HT1080 (cell line): Measurements from ENCODE around the gene PI4KA. TPM values are rescaled to one million over a fixed set of nuclear protein-coding genes. Genes with fewer than 3 reads are reported as not detected.
"Not testable (repeated sequence)": the region's sequence is repeated elsewhere in the genome, so short reads cannot be mapped to it uniquely, and the experiment has no call there.

Experiments used
- DNase-seq: peaks from one replicate; pipeline ENCODE4 v3.0.0-alpha.2; 2015; ENCODE audit warnings: low read depth
- total RNA-seq: library from RNA; depleted of rRNA; stranded (reverse); fragments of >200 nt; shearing (Covaris generic); gene quantifications from 2 replicates; pipeline ENCODE4 v1.2.3, GENCODE V29; 2014; rRNA removed

The PI4KA gene
- total RNA-seq, 1 experiment from 2014 or later = 35.9 TPM

DNA sequence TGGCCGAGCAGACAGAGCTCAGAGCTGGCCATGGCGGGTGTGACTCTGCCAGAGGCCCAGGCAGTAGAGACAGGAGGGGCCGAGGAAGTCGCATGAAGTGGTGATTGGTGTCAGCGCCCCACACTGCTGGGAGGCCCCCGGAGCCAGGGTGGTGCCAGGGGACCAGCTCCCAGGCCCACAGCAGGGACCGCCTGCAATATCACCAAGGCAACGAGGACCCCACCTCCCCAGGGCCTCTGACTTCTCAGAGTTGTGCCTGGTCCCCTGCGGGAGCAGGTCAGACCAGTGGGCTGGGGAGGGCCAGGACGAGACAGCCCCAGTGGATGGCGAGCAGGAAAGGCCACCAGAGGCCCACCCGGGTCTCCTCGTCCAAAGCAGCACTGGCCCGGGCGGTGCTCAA is 189.1 kb downstream of the PI4KA start:
- not testable (repeated sequence) for DNase-seq

DNA sequence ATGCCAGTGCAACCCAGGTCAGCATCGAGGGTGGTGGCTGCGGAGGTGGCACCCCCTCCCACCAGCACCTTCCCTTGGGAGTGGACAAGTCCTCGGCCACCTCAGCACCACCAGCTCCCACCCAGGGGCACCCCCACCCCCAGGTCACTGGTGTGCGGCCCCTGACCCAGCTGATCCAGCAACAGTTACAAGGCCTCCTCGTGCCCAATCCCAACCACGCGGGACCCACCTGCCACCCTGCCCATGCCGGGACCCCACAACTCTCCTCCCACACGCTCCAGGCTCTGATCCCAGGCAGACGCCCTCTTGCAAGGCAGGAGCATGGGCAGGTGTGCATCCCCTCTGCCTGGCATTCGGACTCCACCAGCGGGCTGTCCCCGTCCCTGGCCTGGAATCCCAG is 189.8 kb downstream of the PI4KA start:
- DNase-seq = not testable (repeated sequence)

DNA sequence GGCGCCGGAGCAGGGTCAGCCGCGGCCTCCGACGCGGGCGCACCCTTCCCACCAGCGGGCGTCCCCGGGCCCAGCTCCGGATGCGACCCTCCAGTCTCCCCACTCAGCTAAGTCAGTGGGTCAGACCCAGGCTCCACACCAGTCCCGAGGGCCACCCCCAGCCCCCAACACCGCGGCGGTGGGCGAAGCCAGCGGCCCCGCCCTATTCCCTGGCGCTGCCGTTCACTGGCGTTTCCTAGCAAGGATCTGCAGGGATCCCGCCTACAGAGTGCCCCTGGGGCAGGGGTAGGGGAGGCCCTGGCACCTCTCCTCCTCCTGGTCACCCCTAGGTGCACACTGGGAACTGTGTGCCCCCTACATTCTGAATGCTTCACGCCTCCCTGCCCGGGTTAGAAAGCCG is 190.4 kb downstream of the PI4KA start:
- DNase-seq = not testable (repeated sequence)

DNA sequence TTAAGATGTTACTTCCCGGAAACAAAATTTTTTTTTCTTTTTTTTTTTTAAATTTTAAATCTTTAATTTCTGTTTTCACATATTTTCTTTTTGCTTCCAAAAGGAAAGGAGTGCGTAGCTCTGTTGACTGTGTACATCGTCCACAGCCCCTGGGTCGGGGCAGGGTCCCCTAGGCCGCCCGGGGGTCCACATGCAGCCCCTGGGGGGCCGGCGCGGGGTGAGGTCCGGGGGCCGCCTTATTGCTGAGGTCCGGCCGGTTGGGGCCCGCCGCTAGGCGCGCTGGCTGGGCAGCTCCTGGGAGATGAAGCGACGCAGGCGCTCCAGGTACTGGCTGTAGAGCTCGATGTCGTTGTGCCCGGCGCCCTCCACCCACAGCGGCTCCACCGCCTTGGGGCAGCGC is 191.1 kb downstream of the PI4KA start:
- not testable (repeated sequence) for DNase-seq

DNA sequence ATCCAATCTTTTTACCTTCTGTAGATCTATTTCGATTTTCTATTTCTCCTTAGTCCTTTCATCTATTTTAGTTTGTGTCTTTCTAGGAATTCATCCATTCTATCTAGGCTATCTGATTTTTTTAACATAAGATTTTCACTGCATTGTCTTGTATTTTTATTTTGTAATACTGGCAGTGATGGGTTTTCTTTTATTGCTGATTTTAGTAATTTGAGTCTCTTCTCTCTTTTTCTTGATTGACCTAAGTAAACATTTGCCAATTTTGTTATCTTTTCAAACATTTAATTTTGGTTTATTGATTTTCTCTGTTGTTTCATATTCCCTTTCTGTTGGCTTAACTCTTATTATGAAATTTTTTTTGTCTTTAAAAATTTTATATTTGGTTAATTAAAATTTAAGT is 192.1 kb downstream of the PI4KA start:
- DNase-seq = no peak

DNA sequence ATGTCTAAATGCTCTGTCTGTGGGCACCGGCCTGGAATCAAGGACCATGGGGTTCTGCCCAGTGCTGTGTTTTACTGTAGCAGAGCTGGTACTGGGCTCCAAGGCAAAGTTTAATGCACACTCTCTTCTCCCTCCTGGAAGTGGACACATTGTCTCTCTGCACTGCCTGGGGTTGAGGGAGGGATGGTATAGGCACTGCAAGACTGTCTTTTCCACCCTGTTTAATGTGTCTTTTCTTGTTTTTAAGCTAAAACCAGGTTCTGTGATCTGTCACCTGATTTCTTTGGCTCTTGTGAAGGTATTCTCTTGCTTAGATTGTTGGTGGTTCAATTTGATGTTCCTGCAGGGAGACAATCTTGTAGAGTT is 194.0 kb downstream of the PI4KA start:
- DNase-seq = no peak

DNA sequence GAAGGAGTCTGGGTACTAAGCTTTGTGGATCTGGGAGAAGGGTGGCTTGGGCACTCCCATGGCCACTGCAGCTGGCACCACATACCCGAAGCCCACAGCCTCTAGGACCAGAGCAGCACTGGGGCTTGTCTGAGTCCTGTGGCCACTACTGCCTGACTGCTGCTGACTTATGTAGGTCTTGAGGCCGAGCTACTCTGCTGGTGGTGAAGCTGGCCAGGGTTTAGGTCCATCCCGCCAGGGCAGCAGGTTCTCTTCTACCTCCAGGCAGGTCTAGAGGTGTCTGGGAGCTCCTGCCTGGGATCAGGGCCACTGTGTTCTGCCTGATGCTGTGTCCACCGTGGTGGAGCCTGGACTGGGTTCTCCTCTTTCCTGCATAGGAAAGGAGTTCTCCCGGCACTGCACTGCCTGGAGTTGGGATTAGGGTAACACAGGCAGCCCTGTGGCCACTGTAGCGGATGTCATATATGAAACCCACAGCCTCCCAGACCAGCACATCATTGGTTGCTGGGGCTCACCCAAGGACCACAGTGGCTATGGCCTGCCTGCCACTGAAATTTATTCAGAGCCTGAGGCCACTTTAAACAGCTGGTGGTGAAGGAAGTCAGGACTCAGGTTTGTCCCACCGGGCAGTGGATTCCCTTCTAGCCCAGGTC is 194.5 kb downstream of the PI4KA start:
- no peak for DNase-seq

DNA sequence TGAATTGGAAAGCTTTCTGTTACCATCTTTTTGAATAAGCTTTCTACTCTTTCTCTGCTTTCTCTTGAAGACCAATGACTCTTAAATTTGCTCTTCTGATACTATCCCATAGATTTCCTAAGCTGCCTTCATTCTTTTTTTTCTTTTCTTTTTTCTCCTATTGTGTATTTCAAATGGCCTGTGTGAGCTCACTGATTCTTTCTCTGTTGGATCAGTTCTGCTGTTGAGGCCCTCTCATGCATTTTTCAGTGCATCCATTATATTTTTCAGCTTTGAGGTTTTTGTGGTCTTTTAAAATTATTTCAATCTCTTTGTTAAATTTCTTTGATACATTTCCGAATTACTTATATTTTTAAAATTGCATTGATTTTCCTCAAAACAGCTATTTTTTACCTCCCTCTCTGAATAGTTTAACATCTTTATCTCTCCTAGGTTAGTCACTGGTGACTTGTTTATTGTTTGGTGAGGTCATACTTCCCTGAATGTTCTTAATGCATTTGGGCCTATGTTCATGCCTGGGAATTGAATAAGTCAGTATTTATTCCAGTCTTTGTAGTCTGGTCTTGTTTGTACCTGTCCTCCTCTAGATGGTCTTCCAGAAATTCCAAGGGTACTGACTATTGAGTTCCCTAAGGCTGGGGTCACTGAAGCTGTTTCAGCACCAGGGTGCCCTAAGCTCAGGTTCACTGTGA is 195.3 kb downstream of the PI4KA start:
- DNase-seq = no peak

DNA sequence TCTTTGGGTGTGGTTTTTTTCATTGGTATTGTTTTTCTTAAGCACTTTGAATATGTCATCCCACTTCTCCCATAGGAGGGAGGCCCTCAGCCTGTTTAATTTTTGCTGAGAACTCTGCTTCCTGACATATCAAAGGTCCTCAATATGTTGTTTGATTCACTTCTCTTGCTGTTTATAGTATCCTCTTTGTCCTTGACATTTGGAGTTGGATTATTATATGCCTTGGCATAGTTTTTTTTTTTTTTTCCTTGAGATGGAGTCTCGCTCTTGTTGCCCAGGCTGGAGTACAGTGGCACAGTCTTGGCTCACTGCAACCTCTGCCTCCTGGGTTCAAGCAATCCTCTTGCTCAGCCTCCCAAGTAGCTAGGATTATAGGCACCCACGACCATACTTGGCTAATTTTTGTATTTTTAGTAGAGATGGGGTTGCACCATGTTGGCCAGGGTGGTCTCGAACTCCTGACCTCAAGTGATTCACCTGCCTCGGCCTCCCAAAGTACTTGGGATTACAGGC is 196.0 kb downstream of the PI4KA start:
- not testable (repeated sequence) for DNase-seq

DNA sequence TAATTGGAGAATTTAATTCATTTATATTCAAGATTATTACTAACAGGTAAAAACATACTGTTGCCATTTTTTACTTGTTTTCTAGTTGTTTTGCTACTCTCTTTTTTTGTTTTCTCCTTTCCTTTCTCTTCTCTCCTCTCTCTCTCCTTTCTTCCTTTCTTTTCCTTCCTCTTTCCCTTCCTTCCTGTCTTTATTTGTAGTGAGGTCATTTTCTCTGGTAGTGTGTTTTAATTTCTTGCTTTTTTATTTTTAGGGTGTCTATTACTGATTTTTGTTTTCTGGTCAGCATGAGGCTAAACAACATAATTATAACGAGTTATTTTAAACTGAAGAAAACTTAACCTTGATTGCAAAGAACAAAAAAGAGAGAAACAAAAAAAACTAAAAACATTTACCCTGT is 197.1 kb downstream of the PI4KA start:
- DNase-seq = no peak

DNA sequence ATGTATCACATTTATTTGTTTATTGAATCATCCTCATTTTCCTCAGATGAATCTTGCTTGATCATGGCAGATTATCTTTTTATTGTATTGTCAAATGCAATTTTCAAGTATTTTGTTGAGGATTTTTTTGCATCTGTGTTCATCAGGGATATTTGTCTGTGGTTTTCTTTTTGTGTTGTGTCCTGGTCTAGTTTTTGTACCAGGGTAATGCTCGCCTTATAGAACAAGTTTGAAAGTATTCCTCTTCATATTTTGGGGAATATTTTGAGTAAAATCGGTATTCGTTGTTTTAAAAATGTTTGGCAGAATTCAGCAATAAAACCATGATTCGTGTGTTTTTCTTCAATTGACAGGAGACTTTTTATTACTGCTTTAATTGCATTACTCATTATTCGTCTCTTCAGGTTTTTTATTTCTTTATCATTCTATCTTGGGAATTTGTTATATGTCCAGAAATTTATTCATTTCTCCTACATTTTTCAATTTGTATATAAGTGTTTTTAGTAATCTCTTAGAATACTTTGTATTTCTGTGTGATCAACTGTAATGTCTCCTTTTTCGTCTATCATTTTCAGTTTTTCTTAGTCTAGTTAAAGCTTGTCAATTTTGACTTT is 198.1 kb downstream of the PI4KA start:
- no peak for DNase-seq

DNA sequence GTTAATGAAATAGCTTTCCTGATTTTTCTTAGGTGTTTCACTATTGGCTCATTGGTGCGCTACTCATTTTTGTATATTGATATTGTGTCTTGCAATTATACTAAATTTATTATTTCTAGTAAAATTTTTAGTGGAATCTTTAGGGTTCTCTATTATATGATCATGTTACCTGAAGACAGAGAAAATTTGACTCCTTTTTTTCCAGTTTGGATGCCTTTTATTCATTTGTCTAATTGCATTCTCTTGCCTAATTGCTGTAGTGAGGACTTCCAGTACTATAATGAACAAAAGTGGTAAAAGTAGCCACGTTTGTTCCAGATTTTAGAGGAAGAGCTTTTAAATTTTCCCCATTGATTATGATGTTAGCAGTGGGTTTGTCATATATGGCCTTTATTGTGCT is 198.7 kb downstream of the PI4KA start:
- no peak for DNase-seq

DNA sequence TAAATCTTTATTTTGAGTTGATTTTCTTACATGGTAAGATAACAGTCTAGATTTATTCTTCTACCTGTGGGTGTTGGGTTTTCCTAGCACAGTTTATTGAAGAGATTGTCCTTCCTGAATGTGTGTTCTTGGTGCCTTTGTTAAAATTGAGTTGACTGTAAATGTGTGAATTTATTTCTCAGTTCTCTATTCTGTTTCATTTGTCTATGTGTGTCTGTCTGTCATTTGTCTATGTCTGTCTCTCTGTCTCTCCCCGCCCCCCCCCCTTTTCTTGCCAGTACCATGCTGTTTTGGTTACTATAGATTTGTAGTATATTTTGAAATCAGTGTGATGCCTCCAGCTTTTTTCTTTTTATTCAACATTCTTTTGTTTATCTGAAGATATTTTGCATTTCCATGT is 199.4 kb downstream of the PI4KA start:
- DNase-seq = no peak

DNA sequence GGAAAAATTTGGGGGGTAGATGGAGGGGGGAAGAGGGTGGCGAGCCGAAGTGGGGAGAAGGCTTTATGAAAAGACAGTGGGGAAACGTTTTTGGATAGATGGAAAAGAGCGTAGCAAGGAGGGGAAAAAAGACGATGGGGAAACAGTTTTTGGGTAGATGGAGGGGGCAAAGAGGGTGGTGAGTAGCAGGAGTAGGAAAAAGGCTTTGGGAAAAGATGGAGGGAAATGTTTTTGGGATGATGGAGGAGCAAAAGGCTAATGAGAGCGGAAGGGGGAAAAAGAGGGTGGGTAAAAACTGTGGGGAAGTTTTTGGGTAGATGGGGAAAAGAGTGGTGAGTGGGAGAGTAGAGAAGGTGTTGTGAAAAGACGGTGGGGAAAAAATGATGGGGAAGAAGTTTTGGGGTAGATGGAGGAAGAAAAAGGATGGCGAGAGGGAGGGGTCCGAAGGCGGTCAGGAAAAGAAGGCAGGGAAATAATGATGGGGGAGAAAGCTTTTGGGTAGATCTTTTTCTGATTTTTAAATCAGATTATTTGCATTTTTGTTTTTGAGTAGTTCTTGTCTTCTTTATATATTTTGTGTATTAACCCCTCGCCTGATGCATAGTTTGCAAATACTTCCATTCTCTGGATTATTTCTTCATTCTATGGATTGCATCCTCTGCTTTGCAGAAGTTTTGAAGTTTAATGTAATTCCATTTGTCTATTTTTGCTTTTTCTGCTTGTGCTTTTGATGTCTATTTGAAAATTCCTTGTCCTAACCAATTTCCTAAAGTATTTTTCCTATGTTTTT is 200.0 kb downstream of the PI4KA start:
- DNase-seq = no peak

DNA sequence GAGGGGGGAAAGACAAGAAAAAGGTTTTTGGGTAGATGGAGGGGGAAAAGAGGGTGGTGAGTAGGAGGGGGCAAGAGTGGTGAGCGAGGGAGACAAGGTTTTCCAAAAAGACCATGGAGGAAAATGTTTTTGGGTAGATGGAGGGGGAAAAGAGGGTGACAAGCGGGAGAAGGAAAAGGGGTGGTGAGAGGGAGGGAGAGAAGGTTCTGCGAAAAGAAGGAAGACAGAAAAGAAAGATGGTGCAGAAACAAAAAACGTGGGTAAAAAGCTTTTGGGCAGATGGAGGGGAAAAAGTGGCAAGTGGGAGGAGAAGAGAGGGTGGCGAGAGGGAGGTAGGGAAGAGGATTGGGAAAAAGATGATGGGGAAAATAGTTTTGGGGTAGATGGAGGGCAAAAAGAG is 200.6 kb downstream of the PI4KA start:
- DNase-seq = no peak

Other genes with a start within 250 kb of the PI4KA start
- 0.37 and 0.80 TPM in 2 replicates for gene SERPIND1, start 84.7 kb downstream of the PI4KA start, total RNA-seq
- gene SNAP29, start 196 bp upstream of the PI4KA start, total RNA-seq = 11.2 and 12.0 TPM in 2 replicates
- gene CRKL, start 58.6 kb upstream of the PI4KA start, total RNA-seq = 37.4 and 48.8 TPM in 2 replicates
- 0.63 TPM in 1 of 2 replicates, not detected in the other for gene AIFM3, start 108.4 kb upstream of the PI4KA start, total RNA-seq
- gene LZTR1, start 123.5 kb upstream of the PI4KA start, total RNA-seq = 33.2 and 35.3 TPM in 2 replicates
- 57.3 and 64.0 TPM in 2 replicates for gene THAP7, start 143.3 kb upstream of the PI4KA start, total RNA-seq
- 0.45 and 0.87 TPM in 2 replicates for gene P2RX6, start 156.4 kb upstream of the PI4KA start, total RNA-seq
- not detected in 2 replicates for gene SLC7A4, start 173.8 kb upstream of the PI4KA start, total RNA-seq
- not detected in 2 replicates for gene LRRC74B, start 187.1 kb upstream of the PI4KA start, total RNA-seq